ENCODE measurements around the gene MYH15.

The MYH15 gene

DNA sequence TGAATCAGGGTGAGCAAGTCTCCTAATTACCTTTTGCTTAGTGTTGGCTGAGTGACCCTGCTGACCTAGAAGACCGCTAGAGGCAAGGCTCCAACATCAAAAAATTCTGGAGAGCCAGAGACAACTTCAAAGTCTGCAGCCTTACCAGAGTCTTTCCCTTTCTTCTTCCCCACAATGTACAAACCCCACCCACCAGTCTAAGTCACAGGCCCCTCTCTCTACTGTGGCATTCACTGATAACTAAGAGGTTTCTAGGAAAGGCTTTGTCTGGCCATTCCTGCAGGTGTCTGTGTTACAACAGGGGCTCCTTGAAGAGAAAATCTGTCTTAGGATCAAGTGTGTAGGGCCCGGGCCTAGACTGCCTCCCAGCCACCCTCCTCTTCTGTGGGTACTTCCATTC is 525 bp downstream of the MYH15 start:
- no peak for DNase-seq (ENCODE audit: low spot score)

DNA sequence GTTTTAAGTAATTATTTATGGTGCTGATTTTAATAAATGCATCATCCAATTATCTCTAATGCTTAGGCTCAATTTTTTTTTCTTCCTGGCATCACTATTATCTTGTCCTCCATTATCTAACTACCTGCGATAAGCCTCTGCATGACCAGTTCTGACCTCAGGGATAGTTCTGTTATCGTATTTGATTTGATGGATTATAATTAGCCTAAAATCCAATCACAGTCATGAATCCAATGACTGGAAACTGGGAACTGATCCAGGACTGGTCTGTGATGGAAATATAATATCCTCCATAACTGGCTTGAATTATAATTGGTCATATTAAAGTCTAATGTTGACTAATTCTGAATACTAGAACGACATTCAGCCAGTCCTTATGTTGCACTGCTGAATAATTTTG is 1.1 kb downstream of the MYH15 start:
- no peak for DNase-seq (ENCODE audit: low spot score)

DNA sequence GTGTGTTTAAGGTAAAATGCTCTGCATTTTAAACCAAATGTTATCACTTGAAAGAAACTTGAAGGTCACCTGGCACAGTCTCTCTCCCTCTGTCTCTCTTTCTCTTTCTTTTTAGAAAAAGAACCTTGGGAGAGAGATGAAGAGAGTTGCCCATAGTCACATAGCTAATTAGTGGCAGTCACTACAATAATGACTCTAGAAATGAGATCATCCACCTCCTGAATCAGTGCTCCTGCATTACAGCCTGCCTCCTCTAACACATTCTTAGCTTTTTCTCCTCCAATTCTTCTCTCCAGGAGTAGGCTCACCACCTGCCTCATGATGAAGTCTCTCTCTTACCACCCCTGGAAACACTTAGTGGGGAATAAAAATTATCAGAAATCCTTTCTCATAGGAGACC is 2.5 kb downstream of the MYH15 start:
- no peak for DNase-seq (ENCODE audit: low spot score)

DNA sequence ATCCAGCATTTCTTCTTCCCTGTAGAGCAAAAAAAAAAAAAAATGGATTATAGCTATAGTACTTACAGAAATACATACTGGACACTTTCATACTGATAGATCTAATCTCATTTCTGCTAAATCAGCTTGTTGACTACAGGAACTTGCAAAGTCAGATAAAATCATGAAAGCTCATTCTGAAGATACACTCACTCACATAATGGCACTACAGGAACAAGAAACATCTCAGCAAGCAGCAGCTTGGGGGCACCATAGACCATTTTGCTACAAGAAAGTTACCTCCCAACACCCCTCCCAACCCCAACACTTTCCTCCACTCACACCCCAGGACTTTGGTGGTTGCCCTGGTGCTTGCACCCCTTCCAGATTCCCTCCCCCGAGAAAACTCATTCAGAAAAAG is 4.6 kb downstream of the MYH15 start:
- no peak for DNase-seq (ENCODE audit: low spot score)

DNA sequence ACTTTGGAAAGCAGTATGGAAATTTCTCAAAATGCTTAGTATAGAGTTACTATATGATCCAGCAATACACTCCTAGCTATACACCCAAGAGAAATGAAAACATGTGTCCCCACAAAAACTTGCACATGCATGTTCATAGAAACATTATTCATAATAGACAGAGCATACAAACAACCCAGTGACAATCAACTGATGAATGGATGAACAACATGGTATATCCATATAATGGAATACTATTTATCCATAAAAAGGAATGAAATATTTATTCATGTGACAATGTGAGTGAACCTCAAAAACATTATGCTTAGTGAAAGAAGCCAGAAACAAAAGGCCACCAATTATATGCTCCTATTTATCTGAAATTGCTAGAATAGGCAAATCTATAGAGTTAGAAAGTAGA is 6.7 kb downstream of the MYH15 start:
- DNase-seq (ENCODE audit: low spot score), result no peak

DNA sequence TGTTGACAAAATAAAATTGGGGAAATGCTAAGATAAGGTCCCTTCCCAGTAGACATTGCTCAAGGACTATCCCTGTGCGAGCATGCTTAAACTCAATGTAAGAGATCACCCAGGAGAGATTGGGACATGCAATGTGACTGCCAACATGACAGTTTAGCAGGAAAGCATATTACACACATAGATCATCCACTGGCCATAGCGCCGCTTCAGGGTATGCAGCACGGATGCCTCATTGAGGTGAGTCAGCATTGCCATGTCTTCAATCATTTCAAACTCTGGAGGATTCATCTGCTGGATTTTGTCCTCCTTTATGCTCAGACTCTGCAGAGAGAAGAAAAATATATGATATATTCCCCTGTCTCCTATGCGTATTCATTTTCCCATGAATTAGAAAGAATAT is 8.9 kb downstream of the MYH15 start:
- no peak for DNase-seq (ENCODE audit: low spot score)

DNA sequence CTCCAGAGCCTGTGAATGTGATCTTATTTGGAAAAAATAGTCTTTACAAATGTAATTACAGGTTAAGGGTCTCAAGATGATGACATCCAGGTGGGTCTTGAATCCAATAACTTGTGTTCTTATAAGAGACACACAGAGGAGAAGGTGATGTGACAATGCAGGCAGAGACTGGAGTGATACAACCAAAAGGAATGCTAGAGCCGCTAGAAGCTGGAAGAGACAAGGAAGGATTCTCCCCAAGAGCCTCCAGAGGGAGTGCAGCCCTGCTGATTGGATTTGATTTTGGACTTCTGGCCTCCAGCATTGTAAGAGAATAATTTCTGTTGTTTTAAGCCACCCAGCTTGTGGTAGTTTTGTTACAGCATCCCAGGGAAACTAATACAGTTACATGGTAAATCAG is 9.7 kb downstream of the MYH15 start:
- DNase-seq (ENCODE audit: low spot score), result no peak

DNA sequence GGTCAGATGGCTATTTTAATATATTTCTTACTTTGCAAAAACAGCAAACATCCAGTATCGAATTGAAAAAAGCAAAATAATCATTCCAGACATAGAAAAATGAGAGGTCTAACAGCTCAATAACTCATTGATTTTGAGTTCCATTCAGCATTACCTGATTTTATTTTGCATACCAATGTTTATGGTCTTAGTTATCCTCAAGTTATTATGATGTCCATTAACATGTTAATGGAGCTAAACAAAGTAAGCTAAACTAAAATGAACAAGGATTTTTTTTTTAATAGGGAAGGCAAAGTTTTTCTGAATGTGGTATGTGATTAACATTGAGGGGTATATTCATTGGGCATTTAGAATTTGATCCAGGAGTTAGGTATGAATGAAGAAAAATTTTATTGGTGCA is 13.1 kb downstream of the MYH15 start:
- no peak for DNase-seq (ENCODE audit: low spot score)

DNA sequence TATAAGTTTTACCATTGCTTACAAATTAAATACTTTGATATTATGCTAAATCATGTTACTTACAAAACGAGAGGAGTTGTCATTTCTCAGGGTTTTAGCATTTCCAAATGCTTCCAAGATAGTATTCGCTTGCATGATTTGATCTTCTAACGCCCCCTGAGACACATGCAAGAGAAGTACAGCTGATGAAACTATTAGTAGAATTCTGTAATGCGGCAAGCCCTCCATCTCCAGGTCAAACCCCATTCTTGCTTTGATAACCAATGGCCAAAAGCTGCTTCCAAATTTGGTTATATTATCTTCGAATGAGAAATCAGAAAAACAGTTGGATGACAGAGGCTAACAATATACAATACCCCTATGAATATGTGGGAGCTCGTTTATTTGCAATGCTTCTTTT is 14.7 kb downstream of the MYH15 start:
- DNase-seq (ENCODE audit: low spot score), result no peak

DNA sequence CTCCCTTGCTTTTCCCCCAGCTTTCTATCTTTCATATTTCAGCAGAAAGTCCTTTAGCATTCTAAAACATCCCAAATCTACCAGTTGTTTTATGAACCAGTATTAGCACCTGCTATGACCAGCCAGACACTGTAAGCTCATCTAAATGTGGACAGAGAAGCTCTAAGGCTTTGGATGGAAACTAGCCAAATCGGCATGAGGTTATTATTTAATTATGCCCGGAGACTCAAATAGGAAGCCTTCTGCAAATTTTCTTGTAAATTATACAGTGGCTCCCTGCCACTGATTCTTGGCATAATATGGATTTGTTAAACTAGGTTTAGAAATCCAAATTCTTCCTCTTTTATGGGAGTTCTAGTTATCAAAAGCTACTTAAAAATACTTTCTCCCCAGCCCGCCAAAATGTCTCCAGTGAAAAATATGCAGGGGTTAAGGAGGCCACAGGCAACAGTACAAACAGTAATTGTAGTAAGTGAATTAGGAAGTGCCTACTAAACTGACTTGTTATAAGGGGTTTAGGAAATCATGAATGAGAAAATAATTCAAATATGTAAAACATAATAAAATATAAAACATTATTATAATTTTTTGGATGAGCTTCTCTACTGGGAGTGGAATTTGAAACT is 15.4 kb downstream of the MYH15 start:
- no peak for DNase-seq (ENCODE audit: low spot score)

DNA sequence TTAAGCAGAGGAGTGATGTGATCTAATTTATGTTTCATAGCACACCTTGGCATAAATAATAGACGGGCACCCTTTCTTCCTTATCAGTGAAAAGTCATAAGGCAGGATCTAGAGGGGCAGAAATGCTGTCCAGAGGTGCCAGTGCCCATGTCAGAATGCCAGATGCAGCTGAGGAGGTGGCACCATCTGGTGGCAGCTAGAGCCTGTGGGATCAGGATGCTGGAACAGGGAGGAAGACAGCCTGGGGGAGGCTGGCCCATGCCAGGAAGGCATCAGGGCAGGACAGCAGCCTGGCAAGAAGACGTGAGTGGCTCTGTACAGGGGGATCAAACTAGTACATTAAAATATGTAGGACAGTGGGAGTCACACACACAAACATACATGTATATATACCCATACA is 16.5 kb downstream of the MYH15 start:
- DNase-seq (ENCODE audit: low spot score), result peak; percentile 10

DNA sequence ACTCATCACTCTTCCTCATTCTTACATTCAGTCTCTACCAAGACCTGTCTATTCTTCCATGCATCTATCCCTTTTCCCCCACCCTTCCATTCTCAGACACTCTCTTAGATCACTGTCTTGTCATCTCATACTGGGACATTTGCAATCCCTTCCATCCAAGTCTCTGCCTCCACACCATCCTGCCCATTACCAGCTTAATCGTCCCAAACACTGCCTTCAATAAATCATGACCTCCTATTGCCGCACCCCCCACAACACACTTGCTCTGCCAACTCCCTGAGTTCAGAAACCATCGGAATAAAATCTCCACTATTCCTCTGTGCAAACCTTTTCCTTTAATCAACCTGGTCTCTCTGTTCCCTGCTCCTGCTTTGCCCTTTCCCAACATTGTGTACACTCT is 18.9 kb downstream of the MYH15 start:
- no peak for DNase-seq (ENCODE audit: low spot score)

DNA sequence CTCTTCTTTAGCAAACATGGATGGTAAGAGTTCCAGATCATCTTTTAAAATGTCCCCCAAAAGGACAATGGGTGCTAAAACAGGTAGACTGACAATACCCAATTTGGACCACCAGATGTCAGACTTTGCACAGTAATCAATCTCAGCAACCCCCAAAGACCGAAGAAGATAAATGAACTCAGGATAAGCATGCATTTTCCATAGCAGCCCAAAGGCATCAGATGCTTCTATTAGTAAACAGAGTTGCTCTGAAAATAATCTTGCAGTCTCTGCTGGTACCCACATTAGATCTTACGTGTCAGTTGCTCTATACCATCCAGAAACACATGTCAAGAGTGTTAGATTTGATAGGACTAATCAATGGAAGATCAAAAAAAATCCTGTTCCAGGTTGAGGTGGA is 20.6 kb downstream of the MYH15 start:
- peak; percentile 41 for DNase-seq (ENCODE audit: low spot score)

DNA sequence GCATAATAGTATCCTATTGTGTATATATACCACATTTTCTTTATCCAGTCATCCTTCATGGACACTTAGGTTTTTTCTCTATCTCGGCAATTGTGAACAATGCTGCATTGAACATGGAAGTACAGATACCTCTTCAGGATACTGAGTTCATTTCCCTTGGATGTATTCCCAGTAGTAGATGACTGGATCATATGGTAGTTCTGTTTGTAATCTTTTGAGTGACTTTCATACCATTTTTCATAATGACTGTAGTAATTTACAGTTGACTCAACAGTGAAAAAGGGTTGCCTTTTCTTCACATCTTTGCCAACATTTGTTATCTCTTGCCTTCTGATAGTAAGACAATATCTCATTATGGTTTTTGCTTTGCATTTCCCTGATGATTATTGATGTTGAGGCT is 21.8 kb downstream of the MYH15 start:
- no peak for DNase-seq (ENCODE audit: low spot score)

DNA sequence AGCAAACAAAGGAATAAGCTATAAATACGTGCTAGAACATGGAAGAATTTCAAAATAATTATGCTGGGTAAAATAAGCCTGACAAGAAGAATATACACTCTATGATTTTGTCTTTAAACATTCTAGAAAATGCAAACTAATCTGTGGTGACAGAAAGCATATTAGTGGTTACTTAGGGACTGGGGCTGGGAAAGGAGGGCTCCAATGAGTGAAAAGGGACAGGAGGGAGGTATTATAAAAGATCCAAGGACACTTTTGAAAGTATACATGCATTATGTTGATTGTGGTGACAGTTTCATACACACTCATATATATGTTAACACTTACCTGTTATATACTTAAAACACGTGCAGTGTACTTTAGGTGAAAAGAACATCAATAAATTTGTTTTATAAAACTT is 23.0 kb downstream of the MYH15 start:
- DNase-seq (ENCODE audit: low spot score), result no peak

DNA sequence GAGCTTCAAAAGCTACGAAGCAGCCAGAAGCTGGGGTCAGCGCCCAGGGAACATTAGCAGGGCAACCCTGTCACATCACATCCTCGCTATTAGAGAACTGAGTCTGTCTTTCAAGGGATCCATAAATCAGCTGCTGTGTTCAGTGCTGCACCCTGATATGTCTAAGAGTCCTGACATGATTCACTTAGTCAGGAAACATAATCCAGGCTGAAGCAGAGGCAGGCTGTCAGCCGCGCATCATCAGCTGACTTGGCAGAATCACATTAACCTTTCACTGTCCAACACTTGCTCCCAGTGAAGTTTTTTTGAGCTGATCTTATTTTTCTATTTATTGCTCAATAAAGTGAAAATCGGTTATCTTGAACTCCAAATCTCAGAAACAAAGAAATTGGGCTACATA is 23.5 kb downstream of the MYH15 start:
- peak; percentile 21 for DNase-seq (ENCODE audit: low spot score)

DNA sequence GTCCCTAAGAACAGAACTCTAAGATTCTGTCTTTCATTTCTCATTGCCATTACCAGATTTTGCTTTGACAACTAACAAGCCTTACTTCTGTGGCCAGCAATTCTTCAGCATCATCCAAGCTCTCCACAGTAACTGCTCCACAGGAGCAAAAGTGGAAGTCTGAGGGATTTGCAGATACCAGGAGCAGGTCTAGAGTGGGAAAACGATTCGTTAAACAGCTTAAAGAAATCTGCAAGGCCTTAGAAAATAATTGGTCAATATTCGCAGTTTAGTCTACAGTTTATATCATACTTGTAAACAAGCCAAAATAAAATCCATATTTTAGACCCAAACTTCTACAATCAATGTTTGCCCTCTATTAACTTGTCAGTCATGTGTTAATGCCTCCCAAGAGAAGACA is 24.1 kb downstream of the MYH15 start:
- no peak for DNase-seq (ENCODE audit: low spot score)

DNA sequence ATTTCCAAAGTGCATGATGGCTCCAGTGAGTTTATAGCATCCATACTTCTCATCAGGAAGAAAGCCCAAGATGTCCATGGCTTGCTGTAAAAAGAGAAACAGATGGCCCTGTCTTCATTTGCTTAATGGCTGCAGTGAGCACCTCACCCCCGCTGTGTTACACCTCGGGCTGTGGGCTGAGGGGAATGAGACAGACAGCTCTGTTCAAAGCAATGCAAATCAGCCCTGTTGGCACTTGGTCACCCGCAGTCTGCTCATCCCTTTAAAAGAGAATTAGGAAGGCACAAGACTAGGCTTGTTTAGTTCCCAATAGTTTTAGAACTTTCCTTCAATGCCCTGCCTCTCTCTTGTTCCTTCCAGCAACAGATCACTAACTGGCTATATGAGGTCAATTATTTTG is 25.2 kb downstream of the MYH15 start:
- no peak for DNase-seq (ENCODE audit: low spot score)

DNA sequence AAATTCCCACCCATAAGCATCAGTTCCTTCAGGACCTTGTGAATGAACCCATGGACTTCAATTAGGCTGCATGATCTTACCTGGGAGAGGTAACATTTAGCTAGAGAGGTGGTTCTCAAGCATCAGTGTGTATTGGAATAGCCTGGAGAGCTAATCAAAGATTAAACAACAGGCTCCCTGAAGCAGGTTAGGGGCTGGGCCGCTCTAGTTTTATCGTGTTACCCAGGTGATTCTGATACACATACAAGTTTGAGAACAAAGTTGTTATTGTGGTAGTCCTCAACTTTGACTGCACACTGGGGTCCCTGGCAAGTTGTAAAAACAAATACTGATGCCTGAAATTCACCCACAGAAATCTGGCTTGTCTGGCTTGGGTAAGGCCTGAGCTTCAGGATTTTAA is 31.2 kb downstream of the MYH15 start:
- DNase-seq (ENCODE audit: low spot score), result no peak

DNA sequence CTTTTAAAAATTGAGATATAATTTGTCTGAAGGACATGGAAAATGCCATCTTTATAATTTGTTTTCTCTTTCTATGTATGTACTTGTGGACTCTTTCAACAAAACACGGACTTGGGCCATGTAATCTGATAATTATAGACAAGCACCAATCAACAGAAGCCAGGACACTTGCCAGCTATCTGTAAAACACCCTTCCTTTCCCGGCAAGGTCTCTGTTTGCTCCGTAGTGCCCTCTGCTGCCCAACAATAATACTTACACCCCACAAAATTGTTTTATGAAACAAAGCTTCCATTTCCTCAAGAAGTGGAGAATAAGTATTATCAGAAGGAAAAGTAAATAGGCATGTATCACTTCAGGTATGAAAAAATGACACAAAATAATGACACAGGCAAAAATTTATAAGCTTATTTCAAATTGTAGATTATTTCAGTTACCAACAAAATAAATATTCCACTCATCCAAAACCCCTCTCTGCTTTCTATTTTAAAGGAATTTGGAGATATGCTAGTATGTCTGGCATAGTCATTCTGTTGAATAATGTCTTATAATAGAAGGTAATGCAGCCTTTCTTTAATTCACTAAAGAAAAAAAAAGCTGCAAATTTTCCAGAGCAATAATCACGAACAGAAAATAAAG is 32.8 kb downstream of the MYH15 start:
- peak; percentile 49 for DNase-seq (ENCODE audit: low spot score)

DNA sequence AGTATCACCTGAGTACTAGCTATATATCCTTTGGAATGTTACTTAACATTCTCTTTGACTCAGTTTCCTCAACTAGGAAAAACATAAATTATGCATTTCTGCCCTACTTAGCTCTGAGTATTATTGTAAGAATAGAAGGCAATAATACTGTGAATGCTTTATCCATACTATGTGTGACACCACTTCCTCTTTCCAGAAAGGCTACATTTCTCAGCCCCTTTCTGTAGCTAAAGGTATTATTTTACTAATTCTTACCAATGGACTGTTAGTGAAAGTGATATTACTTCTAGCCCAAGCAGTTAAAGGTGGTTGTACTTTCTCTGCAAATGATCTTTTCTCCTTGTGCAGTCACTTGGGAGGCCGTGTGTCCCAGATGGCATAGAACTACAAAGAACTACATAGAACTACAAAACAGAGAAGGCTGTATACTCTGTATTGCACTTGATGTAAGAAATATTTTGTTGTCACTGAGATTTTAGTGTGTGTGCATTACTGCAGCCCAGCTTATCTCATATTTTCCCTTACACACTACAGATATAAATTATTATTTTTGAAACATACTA is 35.1 kb downstream of the MYH15 start:
- no peak for DNase-seq (ENCODE audit: low spot score)

DNA sequence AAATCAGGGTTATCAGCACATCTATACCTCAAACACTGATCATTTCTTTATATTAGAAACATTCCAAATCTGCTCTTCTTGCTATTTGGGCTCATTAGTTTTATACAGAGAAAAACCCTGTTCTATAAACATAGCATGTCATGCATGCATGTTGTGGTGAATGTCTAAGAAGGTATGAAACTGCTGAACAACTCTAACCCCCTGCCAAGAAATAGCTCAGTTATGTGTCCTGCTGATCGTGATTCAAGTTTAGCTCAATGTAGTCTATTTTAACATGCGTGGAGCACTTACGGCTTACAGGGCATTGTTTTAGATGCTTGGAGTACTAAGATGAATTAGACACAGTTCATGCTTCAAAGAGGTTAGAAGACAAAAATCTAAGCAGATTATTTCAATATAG is 35.8 kb downstream of the MYH15 start:
- DNase-seq (ENCODE audit: low spot score), result no peak

DNA sequence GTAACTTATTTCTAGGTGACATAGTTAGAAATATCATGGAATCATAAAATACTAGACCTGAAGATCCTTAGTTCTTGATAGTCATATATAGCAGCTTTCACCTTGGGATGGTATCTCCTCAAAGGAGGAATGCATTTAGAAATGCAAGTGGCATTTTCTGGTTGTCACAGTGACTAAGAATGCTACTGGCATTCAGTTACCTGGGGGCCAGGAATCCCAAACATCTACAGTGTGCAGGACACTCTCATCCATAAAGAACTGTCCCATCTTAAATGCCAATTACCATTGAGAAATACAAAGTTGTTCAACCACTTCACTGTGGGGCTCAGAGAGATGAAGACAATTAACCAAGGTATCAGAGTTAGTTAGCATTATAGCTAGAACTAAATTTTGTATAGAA is 36.7 kb downstream of the MYH15 start:
- no peak for DNase-seq (ENCODE audit: low spot score)

DNA sequence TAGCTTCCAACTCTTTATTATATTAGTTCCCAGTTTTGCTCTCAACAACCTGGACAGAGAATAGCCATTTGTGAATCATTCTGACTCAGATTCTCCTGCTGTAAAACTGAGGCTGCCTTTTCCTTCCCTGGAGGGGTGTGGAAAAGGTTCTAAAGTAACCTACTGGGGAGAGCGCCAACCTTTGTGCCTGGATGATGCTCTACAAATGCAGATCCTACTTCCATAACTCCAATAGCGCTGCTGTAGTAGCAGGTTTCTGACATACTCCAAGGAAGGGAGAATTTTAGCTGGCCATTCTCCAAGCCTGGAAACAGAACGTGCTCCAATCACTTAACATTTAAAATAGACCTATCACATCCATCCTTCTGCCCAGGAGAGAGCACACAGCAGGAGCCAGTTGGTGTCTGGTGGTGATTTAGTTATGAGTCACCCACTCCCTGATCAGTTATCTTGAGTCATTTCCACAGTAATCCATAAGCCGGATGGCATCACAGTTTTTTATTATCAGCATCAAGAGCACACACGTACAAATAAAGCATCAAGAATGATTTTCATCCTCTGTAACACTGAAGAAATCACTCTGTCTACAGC is 38.3 kb downstream of the MYH15 start:
- DNase-seq (ENCODE audit: low spot score), result peak; percentile 27

Data from AG08396 (cell line).